GM18519 (cell line): ENCODE data around the gene OVCH2.
"Not testable (repeated sequence)": the region's sequence is repeated elsewhere in the genome, so short reads cannot be mapped to it uniquely, and the experiment has no call there.

Experiments used
- ATAC-seq: cut with Tn5 transposase; IDR thresholded peaks from one replicate; pipeline ENCODE4 v1.9.1; 2021; ENCODE audit warnings: mild to moderate bottlenecking, moderate library complexity; ENCODE audit not compliant: unreplicated experiment, low FRiP score

Gene OVCH2, protein sequence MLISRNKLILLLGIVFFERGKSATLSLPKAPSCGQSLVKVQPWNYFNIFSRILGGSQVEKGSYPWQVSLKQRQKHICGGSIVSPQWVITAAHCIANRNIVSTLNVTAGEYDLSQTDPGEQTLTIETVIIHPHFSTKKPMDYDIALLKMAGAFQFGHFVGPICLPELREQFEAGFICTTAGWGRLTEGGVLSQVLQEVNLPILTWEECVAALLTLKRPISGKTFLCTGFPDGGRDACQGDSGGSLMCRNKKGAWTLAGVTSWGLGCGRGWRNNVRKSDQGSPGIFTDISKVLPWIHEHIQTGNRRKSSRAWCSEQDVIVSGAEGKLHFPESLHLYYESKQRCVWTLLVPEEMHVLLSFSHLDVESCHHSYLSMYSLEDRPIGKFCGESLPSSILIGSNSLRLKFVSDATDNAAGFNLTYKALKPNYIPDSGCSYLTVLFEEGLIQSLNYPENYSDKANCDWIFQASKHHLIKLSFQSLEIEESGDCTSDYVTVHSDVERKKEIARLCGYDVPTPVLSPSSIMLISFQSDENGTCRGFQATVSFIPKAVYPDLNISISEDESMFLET

DNA sequence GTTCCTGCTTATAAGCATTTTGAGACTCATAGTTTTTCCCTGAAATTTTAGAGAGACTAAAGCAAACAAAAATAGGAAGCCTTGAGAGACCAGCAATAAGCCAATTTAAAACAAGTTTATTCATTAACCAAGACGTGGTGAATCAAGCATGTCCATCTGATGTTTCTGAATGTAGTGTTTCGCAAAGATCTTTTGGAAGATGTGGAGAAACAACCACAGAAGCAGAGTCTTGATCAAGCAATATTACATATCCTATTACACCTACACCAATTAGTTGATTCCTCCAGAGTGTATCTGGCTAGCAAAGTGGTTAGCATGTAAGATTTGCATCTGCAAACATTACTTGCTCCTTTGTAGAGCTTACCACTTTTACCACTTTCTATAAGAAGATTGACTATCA, at the start of gene OVCH2:
Gene OVCH2 (minus strand): TSS at position 101 of the 400 bp plus-strand sequence. CDS start 83 bp downstream, at position 18.
- ATAC-seq, result no peak

DNA sequence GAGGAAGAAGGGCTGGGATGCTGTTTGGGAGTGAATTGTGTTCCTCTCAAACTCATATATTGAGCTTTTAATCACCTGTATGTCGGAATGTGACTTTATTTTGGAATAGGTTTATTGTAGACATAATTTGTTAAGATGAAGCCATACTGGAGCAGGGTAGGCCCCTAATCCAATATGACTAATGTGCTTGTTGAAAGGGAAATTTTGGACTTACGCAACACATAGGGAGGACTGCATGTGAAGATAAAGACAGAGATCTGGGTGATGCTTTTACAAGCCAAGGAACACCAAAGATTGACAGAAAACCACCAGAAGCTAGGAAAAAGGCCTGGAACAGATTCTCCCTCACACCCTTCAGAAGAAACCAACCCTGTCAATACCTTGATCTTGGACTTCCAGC, 43.2 kb upstream of the OVCH2 start:
- no peak for ATAC-seq

DNA sequence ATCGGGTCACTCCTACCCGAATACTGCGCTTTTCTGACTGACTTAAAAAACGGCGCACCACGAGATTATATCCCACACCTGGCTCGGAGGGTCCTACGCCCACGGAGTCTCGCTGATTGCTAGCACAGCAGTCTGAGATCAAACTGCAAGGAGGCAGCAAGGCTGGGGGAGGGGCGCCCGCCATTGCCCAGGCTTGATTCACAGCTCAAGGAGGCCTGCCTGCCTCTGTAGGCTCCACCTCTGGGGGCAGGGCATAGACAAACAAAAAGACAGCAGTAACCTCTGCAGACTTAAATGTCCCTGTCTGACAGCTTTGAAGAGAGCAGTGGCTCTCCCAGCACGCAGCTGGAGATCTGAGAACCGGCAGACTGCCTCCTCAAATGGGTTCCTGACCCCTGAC, 28.5 kb upstream of the OVCH2 start:
- not testable (repeated sequence) for ATAC-seq

DNA sequence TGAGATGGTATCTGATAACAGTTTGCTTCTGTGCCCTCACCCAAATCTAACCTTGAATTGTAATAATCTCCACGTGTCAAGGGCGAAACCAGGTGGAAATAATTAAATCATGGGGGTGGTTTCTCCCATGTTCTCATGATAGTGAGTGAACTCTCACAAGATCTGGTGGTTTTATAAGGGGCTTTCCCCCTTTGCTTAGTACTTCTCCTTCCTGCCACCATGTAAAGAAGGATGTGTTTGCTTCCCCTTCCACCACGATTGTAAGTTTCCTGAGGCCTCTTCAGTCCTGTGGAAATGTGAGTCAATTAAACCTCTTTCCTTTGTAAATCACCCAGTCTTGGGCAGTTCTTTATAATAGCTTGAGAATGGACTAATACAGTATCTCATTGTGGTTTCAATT, 8.5 kb upstream of the OVCH2 start:
- ATAC-seq, result no peak

DNA sequence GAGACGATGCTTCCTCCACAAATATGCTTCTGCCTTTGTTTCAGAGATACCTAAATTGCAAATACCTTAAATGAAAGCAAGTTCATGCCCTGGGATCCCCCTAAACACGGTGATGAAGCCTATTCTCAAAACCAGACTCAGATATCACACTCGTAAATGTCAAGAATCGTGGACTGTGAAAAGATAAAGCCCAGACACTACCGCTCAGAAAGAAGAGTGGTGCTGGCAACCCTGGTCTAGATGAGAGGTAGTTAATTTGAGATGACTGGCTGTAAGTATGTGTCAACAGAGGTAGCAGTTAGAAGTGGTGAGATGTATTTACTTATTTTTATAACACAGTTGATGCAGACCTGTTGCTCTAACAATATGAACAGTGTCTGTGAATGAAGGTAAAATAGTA, 2.5 kb downstream of the OVCH2 start:
- ATAC-seq, result no peak

DNA sequence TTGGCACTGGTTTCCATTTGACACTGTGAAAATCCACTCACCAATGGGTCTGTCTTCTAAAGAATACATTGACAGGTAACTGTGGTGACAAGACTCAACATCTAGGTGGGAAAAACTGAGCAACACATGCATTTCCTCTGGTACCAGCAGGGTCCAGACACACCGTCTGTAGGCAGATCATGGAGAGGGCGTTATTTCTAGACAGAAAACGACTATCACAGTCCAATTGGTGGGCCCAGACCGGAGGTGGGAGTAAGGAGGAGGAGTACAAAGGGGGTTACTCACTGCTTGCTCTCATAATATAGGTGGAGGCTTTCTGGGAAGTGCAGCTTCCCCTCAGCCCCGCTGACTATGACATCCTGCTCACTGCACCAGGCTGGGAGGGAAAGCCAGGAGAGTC, 9.9 kb downstream of the OVCH2 start:
- no peak for ATAC-seq

DNA sequence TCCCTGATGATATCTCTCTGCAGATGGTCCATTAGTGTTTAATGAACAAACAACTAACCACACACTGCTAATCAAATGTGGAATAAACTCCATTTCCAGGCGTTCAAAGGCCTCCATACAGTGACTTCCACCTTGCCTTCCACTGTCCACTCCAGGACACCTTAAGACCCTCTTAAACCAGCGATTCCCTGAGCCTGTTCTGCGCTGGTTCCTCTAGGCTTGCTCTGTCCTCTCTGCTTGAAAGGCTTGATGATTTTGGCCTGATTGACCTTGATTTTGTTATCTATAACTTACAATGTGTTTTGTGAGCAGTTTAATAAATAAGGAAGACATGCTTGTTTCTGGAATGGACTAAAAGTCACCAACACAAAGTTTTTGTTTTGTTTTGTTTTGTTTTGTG, 12.0 kb downstream of the OVCH2 start:
- ATAC-seq, result no peak

DNA sequence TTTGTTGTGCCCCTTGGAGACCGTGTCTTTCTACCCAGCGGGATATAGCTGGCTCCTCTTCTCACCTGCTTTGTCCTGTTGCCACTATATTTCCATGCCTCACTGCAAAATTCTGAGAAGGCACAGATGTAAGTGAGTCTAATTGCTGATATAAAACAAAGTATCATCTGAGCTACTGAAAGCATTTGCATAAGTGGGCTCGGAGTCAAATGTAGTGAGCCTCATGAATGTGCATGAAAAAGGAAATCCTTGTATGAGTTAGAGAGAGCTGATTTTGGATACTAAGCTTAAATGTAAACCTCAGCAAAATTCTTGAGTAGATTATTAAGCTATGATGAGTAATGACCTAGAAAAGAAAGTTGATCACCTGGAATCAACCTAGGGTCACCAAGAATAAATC, 13.9 kb downstream of the OVCH2 start:
- ATAC-seq, result no peak

DNA sequence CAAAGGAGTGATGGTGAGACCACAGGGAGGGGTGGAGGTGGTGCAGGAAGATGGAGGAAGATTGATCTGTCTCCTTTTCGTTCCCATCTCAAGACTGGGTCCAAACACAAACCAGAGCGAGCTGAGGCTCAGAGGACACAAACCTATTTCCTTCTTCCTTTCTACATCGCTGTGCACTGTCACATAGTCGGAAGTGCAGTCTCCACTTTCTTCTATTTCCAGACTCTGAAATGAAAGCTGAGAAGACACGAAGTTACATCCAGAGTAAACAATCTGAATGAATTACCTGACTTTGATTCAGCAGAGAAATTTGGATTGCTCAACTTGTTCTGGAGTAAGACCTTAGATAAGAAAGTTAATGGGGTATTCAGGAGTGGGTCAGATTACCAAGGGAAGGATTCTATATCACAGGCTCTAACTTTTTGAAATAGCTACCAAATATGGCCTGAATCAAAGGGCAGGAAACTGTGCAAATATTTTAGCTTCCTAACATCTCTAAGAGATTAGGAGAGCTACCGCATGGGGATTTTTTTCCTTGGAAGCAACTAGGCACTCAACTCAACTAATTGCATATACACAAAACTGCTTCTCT, 14.4 kb downstream of the OVCH2 start:
- ATAC-seq, result no peak

DNA sequence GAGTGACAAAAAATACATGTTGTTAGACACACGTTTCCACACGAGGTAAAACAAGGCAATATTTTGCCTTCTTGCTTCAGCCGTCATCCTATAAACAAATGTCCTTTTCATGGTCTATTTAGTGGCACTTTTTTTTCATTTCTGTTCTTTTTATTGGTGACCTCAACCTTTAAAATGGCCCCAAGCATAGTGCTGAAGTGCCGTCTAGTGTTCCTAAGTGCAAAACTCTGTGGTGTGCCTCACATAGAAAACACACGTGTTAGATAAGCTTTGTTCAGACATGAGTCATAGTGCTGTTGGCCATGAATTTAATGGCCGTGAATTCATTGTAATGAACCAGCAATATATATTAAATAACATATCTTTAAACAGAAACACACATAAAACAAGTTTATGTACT, 15.6 kb downstream of the OVCH2 start:
- no peak for ATAC-seq

DNA sequence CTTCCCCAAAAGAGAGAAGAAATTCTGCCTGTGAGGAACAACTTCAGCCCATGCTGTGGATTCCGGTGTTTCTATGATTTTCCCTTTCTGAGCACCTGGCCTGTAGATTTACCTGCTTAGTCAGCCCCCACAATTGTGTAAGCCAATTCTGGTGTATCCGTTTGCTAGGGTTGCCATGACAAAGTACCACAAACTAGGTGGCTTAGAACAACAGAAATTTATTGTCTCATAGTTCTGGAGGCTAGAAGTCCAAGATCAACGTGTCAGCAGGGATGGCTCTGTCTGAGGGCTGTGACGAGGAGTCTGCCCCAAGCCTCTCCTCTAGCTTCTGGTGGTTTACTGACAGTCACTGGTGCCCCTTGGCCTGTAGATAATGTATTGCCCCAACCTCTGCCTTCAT, 17.0 kb downstream of the OVCH2 start:
- ATAC-seq, result no peak

DNA sequence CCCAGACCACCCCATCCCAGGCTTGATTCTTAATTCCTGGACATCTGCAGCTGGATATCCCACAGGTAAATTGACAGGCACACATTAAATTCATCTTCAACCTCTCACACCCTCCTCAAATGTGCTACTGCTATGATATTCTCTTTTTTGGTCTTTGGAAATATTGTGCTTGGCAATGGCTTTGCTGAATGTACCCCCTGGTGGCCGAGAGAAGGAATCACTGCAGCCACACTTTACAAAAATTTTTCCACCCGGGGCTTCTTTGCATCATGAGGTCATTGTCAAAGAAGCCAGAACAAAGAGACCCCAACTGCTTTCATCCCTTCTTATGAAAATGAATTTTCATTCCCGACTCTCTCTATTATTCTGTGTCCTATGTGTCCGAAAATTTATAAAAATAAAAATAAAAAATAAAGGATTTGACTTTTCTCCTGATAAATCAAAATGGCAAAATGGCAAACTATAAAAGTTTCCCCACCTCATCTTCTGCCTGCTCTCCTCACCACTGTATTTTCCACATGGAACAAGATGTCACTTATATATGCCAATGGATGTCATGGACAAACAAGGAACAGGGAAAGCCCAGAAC, 17.9 kb downstream of the OVCH2 start:
- ATAC-seq, result no peak

DNA sequence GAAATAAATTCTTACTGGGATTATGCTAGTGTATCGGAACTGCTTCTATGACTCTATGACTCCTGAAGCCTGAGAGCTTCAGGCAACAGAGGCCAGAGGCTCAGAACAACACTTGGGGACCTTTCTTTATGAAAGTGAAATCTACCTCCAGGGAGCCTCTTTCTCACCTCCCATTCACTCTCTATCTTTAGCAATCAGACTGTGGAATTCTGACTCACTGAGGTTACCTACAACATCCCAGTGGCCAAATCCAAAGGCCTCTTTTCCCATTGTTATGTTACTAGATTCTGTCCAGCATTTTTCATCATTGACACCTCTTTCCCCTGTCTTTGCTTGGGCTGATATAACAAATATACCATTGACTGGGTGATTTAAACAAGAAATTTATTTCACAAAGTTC, 18.9 kb downstream of the OVCH2 start:
- ATAC-seq, result no peak

DNA sequence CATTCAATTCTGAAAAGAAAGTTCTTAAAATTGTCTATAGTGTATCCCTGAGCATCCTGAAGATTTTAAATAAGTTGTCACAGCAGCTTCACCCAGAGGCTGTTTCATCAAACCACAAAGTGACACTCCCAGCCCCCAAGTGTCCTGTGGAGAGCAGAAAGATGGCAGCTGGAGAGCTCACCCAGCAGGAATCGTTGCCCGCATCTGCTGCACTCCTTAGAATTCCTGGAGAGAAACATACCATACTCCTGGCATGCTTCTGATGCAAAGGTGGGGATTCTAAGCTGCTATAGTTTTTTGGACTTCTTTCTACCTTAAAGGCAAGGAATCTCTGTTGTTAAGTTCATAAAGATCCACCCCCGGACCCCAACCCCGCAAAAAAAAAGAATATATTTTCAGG, 19.5 kb downstream of the OVCH2 start:
- no peak for ATAC-seq

DNA sequence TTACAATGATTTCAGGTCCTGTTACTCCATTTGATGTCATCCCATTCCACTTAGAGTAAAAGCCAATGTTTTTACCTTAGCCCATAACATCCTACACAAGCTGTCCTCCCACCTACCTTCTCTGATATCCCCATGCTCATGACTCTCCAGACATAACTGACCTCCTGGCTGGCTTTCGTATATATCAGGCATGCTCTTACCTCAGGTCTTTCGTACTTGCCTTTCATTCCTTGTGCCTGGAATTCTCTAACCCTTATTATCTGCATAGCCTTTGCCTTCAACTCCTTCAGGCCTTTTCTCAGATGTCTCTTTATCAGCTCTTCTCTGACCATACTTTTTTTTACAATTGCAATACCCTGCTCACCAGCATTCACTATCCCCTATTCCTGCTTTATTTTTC, 22.7 kb downstream of the OVCH2 start:
- no peak for ATAC-seq

DNA sequence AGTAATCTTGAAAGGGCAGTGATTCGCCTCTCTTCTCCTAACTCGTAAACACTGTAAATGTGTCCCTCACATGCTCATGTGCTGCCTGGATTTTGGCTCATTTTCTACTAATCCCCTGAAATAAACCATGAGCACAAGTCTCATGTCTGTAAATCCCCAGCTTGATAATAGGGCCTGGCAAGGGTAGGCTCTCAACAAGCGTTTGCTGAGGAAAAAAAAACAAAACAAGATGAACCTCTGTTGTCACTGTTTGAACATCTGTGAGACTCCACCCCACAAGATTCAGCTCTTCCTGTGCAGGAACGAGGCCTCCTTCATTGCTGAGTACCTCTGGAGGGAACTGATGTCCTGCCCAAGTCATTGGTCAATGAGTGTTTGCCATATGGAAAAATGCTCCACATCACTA, 28.5 kb downstream of the OVCH2 start:
- ATAC-seq, result no peak

DNA sequence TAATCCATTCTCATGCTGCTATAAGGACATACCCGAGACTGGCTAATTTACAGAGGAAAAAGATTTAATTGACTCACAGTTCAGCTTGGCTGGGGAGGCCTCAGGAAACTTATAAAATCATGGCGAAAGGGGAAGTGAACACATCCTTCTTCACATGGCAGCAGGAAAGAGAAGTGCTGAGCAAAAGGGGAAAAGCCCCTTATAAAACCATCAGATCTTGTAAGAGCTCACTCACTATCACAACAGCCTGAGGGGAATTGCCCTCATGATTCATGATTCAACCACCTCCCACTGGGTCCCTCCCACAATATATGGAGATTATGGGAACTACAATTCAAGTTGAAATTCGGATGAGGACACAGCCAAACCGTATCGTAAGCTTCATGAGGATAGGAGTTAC, 29.2 kb downstream of the OVCH2 start:
- no peak for ATAC-seq

DNA sequence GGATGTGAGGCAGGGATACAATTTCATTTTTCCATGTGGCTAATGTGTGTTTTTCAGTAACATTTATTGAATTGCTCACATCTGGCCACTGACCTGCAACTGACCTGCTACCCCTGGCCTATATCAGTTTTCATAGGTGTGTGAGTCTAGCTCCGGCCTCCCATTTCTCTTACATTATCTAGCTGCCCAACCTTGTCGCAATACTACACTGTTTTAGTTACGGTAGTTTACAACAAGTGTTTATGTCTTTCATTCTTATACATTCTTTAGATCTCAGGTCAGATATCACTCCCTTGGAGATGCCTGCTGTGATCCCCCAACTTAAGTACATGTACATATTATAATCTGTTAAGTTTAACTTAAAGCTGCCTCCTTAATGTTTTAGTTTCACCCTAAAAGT, 30.6 kb downstream of the OVCH2 start:
- no peak for ATAC-seq

DNA sequence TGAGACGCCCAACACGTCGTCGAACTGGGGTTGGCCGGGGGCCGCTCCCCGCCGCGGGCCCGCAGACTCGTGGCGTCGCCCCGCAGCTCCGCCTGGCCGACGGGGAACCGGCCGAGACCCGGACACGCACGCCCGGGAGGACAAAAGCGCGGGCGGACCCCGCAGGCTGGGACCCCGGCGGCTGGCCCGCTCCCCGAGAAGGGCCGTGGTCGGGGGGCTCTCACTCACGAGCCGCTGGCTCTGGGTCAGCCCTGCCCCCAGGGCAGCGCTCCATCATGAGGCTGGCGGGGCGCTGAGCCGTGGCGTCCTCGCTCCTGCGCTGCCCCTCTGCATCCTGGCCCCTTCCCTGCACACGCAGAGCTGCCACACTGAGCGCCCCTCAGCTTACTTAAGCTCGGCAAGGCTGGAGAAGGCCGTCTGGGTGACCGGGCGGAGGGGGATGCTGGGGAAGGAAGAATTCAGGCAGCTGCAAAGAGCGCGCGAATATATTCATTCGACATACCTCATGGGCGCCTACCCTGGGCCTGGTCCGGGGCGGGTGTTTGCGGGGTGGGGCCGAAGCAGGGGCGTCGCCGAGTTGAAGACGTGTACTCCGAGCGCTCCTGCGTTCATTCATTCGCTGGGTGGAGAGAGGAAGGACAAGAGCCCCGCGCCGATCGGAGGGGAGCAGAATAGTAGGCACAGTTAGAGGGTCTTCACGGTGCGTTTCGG, 32.4 kb downstream of the OVCH2 start:
- no peak for ATAC-seq

DNA sequence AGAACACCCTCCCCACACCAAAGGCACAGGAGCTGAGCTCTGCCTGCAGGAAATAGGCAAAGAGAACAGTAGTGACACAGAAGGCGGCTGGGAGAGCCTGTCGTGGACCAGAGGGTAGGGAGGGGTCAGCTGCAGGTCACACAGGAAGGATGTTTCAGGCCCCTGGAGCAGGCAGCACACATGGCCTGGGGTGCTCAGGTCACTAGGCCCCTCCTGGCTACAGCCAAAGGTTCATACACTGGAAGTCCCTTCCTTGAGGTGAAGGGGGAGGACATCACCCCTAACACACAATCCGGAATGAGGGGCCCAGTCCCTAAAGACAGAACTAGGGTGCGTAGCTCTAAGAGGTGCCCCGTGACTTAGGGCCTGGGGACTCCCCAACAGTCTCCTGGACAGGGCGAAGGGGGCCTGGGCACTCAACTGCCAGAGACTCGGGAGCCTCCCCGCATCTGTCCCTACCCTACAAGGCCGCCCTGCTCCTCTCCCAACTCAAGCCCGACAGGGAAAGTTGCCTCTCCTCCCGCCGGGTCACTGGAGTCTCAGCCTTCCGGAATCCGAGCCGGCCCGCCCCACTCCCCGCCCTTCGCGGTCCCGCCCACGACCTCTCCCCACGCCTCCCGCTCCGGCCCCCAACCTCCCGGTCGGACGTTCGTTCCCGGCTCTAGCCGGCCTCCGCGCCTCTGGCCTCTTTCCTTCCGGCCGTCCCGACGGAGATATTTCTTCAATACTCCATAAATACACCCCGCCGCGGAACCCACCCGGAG, 33.1 kb downstream of the OVCH2 start, which contains the start of gene CYB5R2:
Gene CYB5R2 (minus strand): TSS at position 541 of the 764 bp plus-strand sequence. CDS start 675 bp downstream, outside the sequence.
- ATAC-seq, result no peak
